ENCODE measurements around the gene DDX60. TPM values are rescaled to one million over a fixed set of nuclear protein-coding genes. Genes with fewer than 3 reads are reported as not detected.

Gene DDX60
- total and polyA plus RNA-seq, 2 experiments from 2014 or later: 2.4 to 8.4 TPM

DNA sequence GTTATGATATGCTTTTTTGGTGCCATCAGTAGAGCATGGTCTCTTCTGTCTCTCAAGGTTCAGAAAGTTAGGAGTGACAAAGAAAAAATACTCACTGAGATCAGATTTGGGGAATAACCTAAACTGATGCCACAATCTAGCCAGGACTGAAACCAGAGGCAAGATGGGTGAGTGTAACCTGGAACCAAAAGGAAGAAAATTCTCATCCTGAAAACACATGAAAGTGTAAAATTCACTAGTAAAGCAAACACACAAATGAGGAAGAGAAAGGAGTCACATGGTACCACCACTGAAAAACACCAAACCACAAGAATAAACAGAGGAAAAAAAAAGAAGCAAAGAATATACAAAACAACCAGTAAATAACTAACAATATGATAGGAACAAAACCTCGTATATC, 129.8 kb downstream of the DDX60 start:
- H3K9me2 ChIP-seq (replicated peaks; ENCODE audit: insufficient read depth): no peaks in the 10 kb centered on the region
- H2AFZ ChIP-seq: no peak overlapping the region
- H3K36me3 ChIP-seq (replicated peaks; ENCODE audit: insufficient read depth, low read depth): no peaks in the 10 kb centered on the region
- 93% methylated on average over 1 of the region's 1 CpG for WGBS (ENCODE audit: low lambda C conversion rate, missing lambda C conversion rate)
- H3K27me3 ChIP-seq: no peaks in the 10 kb centered on the region
- H3K4me1 ChIP-seq (ENCODE audit: insufficient read depth): no peaks in the 10 kb centered on the region
- H4K20me1 ChIP-seq (ENCODE audit: insufficient read depth, poor library complexity, severe bottlenecking): no peaks in the 10 kb centered on the region
- H3K4me3 ChIP-seq: no peak overlapping the region
- no peak for DNase-seq (ENCODE audit: low spot score)
- no peaks in the 10 kb centered on the region for H3K79me2 ChIP-seq
- no peak overlapping the region for H3K4me2 ChIP-seq
- no peak overlapping the region for H3K27ac ChIP-seq
- TF ChIP-seq, protein P1, sequence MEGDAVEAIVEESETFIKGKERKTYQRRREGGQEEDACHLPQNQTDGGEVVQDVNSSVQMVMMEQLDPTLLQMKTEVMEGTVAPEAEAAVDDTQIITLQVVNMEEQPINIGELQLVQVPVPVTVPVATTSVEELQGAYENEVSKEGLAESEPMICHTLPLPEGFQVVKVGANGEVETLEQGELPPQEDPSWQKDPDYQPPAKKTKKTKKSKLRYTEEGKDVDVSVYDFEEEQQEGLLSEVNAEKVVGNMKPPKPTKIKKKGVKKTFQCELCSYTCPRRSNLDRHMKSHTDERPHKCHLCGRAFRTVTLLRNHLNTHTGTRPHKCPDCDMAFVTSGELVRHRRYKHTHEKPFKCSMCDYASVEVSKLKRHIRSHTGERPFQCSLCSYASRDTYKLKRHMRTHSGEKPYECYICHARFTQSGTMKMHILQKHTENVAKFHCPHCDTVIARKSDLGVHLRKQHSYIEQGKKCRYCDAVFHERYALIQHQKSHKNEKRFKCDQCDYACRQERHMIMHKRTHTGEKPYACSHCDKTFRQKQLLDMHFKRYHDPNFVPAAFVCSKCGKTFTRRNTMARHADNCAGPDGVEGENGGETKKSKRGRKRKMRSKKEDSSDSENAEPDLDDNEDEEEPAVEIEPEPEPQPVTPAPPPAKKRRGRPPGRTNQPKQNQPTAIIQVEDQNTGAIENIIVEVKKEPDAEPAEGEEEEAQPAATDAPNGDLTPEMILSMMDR (IDR thresholded peaks at IDR 0.05; ENCODE audit: poor library complexity): no peak
- no peak for TF ChIP-seq EZH2phosphoT487 (IDR thresholded peaks at IDR 0.05; ENCODE audit: low read depth, severe bottlenecking, unreplicated experiment)
- no peak for TF ChIP-seq EZH2 (IDR thresholded peaks at IDR 0.05; ENCODE audit: borderline replicate concordance)
- no peaks in the 10 kb centered on the region for H3K9me3 ChIP-seq (ENCODE audit: low read depth)

DNA sequence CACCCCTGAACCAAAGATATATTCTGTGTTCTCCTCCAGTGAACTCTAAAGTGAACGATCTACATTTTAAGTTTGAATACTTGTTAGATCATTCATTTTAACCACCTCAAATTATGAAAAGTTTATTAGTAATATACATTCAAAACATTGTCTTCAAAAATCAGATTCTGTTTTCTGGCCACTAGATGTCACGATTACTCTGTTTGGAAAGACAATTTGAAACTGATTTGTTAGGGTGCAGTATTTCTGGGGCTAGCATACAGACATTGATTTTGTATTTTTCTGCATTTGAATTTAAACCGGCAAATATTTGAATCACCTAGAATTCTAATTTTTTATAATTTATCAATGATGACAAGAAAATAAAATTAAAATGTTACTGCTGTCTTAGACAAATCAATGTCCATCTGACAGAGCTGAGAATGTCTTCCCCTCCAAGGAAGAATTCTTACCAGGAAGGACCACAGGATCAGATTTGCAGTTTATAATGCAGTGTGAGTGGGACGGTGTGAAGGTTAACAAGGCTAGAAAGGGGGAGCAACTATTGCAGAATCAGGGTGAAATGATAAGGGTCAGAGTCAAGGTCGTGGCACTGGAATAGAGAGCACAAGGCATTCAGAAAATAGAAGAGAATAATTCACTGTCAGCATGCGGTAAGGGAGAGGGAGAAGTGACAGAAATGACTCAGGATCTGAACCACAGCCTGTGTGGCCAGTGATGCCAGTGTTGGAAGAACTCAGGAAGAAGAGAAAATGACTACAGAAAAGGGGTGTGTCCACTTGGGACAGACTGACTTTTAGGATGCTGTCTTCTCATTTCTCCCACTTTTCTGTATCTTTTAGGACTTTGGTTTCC, 134.6 kb downstream of the DDX60 start:
- Histone ChIP-seq H3K36me3 (replicated peaks; ENCODE audit: insufficient read depth, low read depth) (no peaks in the 10 kb centered on the region), H3K9me3 (ENCODE audit: low read depth) (no peaks in the 10 kb centered on the region), H3K27ac (no peak overlapping the region), H3K4me2 (no peak overlapping the region), H3K4me1 (ENCODE audit: insufficient read depth) (no peaks in the 10 kb centered on the region), H3K9me2 (replicated peaks; ENCODE audit: insufficient read depth) (no peaks in the 10 kb centered on the region), H2AFZ (no peak overlapping the region), H3K4me3 (no peak overlapping the region), H3K27me3 (no peaks in the 10 kb centered on the region), H3K79me2 (no peaks in the 10 kb centered on the region), H4K20me1 (ENCODE audit: insufficient read depth, poor library complexity, severe bottlenecking) (no peaks in the 10 kb centered on the region)
- TF ChIP-seq, protein P1 (IDR thresholded peaks at IDR 0.05; ENCODE audit: poor library complexity): peak; percentile 80
- TF ChIP-seq EZH2 (IDR thresholded peaks at IDR 0.05; ENCODE audit: borderline replicate concordance) (no peak), EZH2phosphoT487 (IDR thresholded peaks at IDR 0.05; ENCODE audit: low read depth, severe bottlenecking, unreplicated experiment) (no peak)
- DNase-seq (ENCODE audit: low spot score): peak; percentile 23
- 36% methylated on average over 6 of the region's 6 CpGs for WGBS (ENCODE audit: low lambda C conversion rate, missing lambda C conversion rate)

DNA sequence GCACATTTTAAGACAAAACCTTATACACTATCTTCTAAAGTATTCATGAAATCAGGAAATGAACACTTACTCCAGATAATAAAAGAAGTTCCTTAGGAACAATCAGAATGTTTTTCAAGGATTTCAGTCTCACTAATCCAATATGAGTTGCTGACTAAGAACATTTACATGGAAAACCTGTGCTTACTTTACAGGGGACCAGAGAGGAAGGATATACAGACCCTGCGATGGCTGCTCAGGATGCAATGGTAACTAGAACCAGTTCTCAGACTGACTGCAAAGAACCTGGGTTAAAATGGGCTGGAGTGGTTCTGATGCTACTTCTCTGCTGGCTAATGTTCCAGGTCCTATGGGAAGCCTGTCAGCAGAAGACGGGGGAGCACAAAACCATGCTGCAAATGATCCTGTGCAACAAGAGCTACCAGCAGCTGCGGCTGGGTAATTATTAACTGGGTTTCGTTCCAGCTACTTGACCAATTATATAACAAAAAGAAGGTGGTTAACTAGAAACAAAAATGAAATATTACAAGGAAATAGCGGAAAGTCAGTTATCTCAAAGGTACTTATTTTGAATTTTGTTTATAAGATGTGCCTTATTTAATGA, 140.9 kb downstream of the DDX60 start:
- H3K27me3 ChIP-seq: no peaks in the 10 kb centered on the region
- H3K79me2 ChIP-seq: no peaks in the 10 kb centered on the region
- peak; percentile 50 for DNase-seq (ENCODE audit: low spot score)
- no peak overlapping the region for H2AFZ ChIP-seq
- no peaks in the 10 kb centered on the region for H3K9me2 ChIP-seq (replicated peaks; ENCODE audit: insufficient read depth)
- H3K4me2 ChIP-seq: peak overlapping the region; percentile 41
- no peaks in the 10 kb centered on the region for H3K4me1 ChIP-seq (ENCODE audit: insufficient read depth)
- WGBS (ENCODE audit: low lambda C conversion rate, missing lambda C conversion rate): 61% methylated on average over 5 of the region's 5 CpGs
- no peaks in the 10 kb centered on the region for H3K9me3 ChIP-seq (ENCODE audit: low read depth)
- no peak overlapping the region for H3K4me3 ChIP-seq
- TF ChIP-seq EZH2phosphoT487 (IDR thresholded peaks at IDR 0.05; ENCODE audit: low read depth, severe bottlenecking, unreplicated experiment) (no peak), EZH2 (IDR thresholded peaks at IDR 0.05; ENCODE audit: borderline replicate concordance) (no peak)
- TF ChIP-seq, protein P1 (IDR thresholded peaks at IDR 0.05; ENCODE audit: poor library complexity): no peak
- no peak overlapping the region for H3K27ac ChIP-seq
- H3K36me3 ChIP-seq (replicated peaks; ENCODE audit: insufficient read depth, low read depth): no peaks in the 10 kb centered on the region
- H4K20me1 ChIP-seq (ENCODE audit: insufficient read depth, poor library complexity, severe bottlenecking): no peaks in the 10 kb centered on the region

Measured in hepatocyte (in vitro differentiated cells).